ENCODE results near the gene SOX6.

DNA sequence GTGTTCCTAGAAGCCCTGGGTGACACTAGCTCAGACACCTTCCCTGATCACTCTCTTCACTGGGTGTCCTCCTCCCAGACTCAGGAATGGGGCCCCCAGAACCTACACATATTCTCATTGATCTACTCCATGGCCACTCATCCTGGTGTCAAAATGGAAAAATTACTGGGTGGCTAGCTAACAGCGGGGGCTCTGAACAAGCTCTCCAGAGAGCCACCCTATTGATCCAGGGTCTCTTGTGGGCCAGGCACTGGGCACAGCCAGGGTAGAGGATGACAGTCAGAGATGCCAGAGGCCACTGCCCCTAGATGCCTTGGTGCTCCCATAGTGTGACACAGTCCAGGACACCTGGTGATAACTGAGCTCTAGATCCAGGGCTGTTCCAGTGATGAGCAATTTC, 393.1 kb downstream of the SOX6 start:
- TF ChIP-seq, protein P1, sequence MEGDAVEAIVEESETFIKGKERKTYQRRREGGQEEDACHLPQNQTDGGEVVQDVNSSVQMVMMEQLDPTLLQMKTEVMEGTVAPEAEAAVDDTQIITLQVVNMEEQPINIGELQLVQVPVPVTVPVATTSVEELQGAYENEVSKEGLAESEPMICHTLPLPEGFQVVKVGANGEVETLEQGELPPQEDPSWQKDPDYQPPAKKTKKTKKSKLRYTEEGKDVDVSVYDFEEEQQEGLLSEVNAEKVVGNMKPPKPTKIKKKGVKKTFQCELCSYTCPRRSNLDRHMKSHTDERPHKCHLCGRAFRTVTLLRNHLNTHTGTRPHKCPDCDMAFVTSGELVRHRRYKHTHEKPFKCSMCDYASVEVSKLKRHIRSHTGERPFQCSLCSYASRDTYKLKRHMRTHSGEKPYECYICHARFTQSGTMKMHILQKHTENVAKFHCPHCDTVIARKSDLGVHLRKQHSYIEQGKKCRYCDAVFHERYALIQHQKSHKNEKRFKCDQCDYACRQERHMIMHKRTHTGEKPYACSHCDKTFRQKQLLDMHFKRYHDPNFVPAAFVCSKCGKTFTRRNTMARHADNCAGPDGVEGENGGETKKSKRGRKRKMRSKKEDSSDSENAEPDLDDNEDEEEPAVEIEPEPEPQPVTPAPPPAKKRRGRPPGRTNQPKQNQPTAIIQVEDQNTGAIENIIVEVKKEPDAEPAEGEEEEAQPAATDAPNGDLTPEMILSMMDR (IDR thresholded peaks at IDR 0.05), result no peak
- no peak for TF ChIP-seq POLR2A (IDR thresholded peaks at IDR 0.05)
